GM20431 (cell line): ENCODE data around the gene FYB2.

Source experiments
- in situ Hi-C: fragments of 300-500 bp; cut with MseI, MboI; formaldehyde crosslinking; loops from one replicate; pipeline ENCODE4 v1.15.0; 2020; ENCODE audit warnings: low sequenced_read_pairs; ENCODE audit not compliant: unreplicated experiment

FYB2 gene

GRCh38 chr1:56754708-56755479 lies 64.3 kb downstream of the FYB2 start:
- in situ Hi-C loops, result no loop called here

- in situ Hi-C loops, result no loop called here
Measured at GRCh38 chr1:56745231-56745630, 74.0 kb downstream of the FYB2 start.

GRCh38 chr1:56728964-56729363 lies 90.2 kb downstream of the FYB2 start:
- in situ Hi-C loops, result no loop called here

- in situ Hi-C loops, result no loop called here
Measured at GRCh38 chr1:56726706-56727105, 92.5 kb downstream of the FYB2 start.

- in situ Hi-C loops, result no loop called here
Measured at GRCh38 chr1:56719171-56719570, 100.0 kb downstream of the FYB2 start.

- in situ Hi-C loops, result no loop called here
Measured at GRCh38 chr1:56715156-56715555, 104.0 kb downstream of the FYB2 start.

GRCh38 chr1:56713112-56713511 lies 106.1 kb downstream of the FYB2 start:
- in situ Hi-C loops, result no loop called here

- in situ Hi-C loops, result no loop called here
Measured at GRCh38 chr1:56712150-56712549, 107.1 kb downstream of the FYB2 start.

- in situ Hi-C loops, result no loop called here
Measured at GRCh38 chr1:56710646-56711045, 108.6 kb downstream of the FYB2 start.

- in situ Hi-C loops, result no loop called here
Measured at GRCh38 chr1:56709995-56710394, 109.2 kb downstream of the FYB2 start.

- in situ Hi-C loops, result no loop called here
Measured at GRCh38 chr1:56709269-56709880, 109.8 kb downstream of the FYB2 start.

GRCh38 chr1:56707379-56707778 lies 111.8 kb downstream of the FYB2 start:
- in situ Hi-C loops, result no loop called here

GRCh38 chr1:56703747-56704146 lies 115.5 kb downstream of the FYB2 start:
- in situ Hi-C loops, result no loop called here

GRCh38 chr1:56696663-56697062 lies 122.5 kb downstream of the FYB2 start:
- in situ Hi-C loops, result no loop called here

- in situ Hi-C loops, result no loop called here
Measured at GRCh38 chr1:56688522-56689026, 130.6 kb downstream of the FYB2 start.

- in situ Hi-C loops, result no loop called here
Measured at GRCh38 chr1:56686169-56686568, 133.0 kb downstream of the FYB2 start.

- in situ Hi-C loops, result no loop called here
Measured at GRCh38 chr1:56683569-56683968, 135.6 kb downstream of the FYB2 start.

GRCh38 chr1:56676571-56677035 lies 142.6 kb downstream of the FYB2 start:
- in situ Hi-C loops, result no loop called here

- in situ Hi-C loops, result no loop called here
Measured at GRCh38 chr1:56675763-56676162, 143.4 kb downstream of the FYB2 start.

GRCh38 chr1:56672579-56672978 lies 146.6 kb downstream of the FYB2 start:
- in situ Hi-C loops, result no loop called here

- in situ Hi-C loops, result no loop called here
Measured at GRCh38 chr1:56671542-56671941, 147.7 kb downstream of the FYB2 start.
